Measurements from ENCODE around the gene FAM200C.

- no peak for TF ChIP-seq CTCF (conservative IDR thresholded peaks at IDR 0.05; ENCODE audit: low read length)
- no peak for TF ChIP-seq EZH2phosphoT487 (IDR thresholded peaks at IDR 0.05; ENCODE audit: borderline replicate concordance, low read depth, low read length)
These were observed 44.6 kb upstream of the FAM200C start for GRCh38 chr5:160444407-160444806.
